ENCODE data around the gene ASB6.
A peak's percentile ranks its signal among the peaks of the same experiment; 100 is the strongest.

The ASB6 gene

DNA sequence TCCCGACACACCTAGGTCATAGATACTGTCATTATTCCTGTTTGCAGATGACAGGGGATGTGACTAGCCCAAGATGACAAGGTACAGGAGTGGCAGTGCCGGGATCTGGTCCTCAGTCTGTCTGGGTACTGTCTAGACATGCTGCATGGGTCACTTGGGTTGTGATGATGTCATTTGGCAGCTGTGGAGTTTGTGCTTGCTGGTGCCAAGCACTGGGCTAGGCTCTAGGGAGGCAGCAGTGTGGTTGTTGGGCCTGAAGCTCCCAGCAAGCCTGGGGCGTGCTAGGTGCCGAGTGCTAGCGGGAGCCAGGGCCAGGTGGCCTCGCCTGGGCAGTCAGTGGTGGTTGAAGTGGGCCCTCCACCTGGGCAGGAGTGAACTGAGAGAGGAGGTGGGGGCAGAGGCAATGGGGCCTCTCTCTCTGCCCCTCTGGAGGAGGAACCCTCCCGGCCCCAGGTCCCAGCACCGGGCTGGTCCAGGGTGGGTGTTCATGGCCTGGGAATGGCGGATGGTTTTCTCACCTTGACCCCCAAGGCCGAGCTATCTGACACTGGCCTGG is 8.8 kb upstream of the ASB6 start:
- Histone ChIP-seq H3K9me3 (replicated peaks in 1 of 11) (no peaks in the 10 kb centered on the region), H3K36me3 (no peaks in the 10 kb centered on the region), H3K4me3 (no peak overlapping the region), H3K9ac (no peak overlapping the region), H3K4me2 (no peak overlapping the region), H3K27ac (no peak overlapping the region), H3K27me3 (peaks cover 3 to 23% (median 10%) of the 10 kb centered on the region in 11 experiments; a peak in 13 of 22 replicates), H3K4me1 (peaks cover 15 to 26% (median 19%) of the 10 kb centered on the region in 10 experiments), H4K20me1 (no peaks in the 10 kb centered on the region; a peak in 1 of 22 replicates)
- no peak for TF ChIP-seq Cebpa-rat (IDR thresholded peaks at IDR 0.05)

GRCh38 chr9:129649726-129650679 is 8.1 kb upstream of the ASB6 start:
- H4K20me1 ChIP-seq, result no peaks in the 10 kb centered on the region; a peak in 1 of 22 replicates
- H3K4me1 ChIP-seq, result peaks cover 8 to 20% (median 12%) of the 10 kb centered on the region in 10 experiments; a peak in 19 of 20 replicates
- H3K36me3 ChIP-seq, result no peaks in the 10 kb centered on the region
- no peak overlapping the region for H3K27ac ChIP-seq
- H3K4me3 ChIP-seq, result no peak overlapping the region
- H3K9ac ChIP-seq, result 0 out of 22 replicates have a peak overlapping the region, but pooled peaks of 1 of the 11 experiments have one; percentile 13
- TF ChIP-seq Cebpa-rat (IDR thresholded peaks at IDR 0.05), result no peak
- no peak overlapping the region for H3K4me2 ChIP-seq
- peaks cover 3 to 23% (median 9%) of the 10 kb centered on the region in 11 experiments; a peak in 13 of 22 replicates for H3K27me3 ChIP-seq
- H3K9me3 ChIP-seq (replicated peaks in 1 of 11), result no peaks in the 10 kb centered on the region

- no peak overlapping the region for H3K9ac ChIP-seq
- no peak overlapping the region for H3K4me3 ChIP-seq
- no peak overlapping the region for H3K4me2 ChIP-seq
- H3K36me3 ChIP-seq, result no peaks in the 10 kb centered on the region
- no peak for TF ChIP-seq Cebpa-rat (IDR thresholded peaks at IDR 0.05)
- peaks cover 0 to 11% (median 3%) of the 10 kb centered on the region in 11 experiments; a peak in 11 of 22 replicates for H3K27me3 ChIP-seq
- no peaks in the 10 kb centered on the region for H3K9me3 ChIP-seq (replicated peaks in 1 of 11)
- H3K4me1 ChIP-seq, result peaks cover 0 to 8% (median 0%) of the 10 kb centered on the region in 10 experiments; a peak in 5 of 20 replicates
- no peaks in the 10 kb centered on the region; a peak in 1 of 22 replicates for H4K20me1 ChIP-seq
- no peak overlapping the region for H3K27ac ChIP-seq
These were observed 6.8 kb upstream of the ASB6 start for GRCh38 chr9:129648764-129649115.

DNA sequence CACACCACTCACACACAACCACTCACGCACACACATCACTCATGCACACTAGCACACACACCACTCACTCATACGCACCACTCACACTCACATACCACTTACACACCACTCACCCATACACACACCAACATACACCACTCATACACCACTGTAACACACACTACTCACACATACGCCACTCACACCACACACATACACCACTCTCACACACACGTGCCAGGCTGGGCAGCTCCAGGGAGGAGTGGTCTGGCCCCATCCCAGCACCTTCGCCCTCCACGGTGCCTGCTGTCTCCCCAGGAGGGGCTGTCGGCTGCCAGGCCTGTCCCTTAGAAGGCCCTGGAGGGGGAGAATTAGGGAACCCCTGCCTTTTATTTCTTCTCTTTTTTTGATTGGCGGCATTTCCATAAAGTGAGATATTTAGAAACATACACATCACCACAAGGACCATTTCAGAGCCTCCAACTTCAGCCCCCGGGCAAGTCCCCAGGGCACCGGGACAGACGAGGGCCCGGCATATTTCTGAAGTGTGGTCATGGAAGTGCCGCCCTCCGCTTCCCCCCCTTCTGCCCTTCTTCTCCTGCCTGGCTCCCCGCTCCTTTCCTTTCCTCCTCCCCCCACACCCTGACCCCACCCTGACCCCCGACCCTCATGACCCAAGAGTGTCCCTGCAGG is 6.3 kb upstream of the ASB6 start:
- Histone ChIP-seq H3K36me3 (no peaks in the 10 kb centered on the region), H4K20me1 (no peaks in the 10 kb centered on the region), H3K27ac (no peak overlapping the region), H3K4me3 (no peak overlapping the region), H3K9me3 (replicated peaks in 1 of 11) (no peaks in the 10 kb centered on the region), H3K27me3 (peaks cover 0 to 8% (median 1%) of the 10 kb centered on the region in 11 experiments; a peak in 8 of 22 replicates), H3K9ac (no peak overlapping the region), H3K4me2 (no peak overlapping the region), H3K4me1 (peaks cover 0 to 8% (median 0%) of the 10 kb centered on the region in 10 experiments; a peak in 4 of 20 replicates)
- TF ChIP-seq Cebpa-rat (IDR thresholded peaks at IDR 0.05), result no peak

- Histone ChIP-seq H4K20me1 (no peaks in the 10 kb centered on the region), H3K4me3 (no peak overlapping the region), H3K36me3 (no peaks in the 10 kb centered on the region), H3K4me2 (no peak overlapping the region), H3K9me3 (replicated peaks in 1 of 11) (no peaks in the 10 kb centered on the region), H3K9ac (no peak overlapping the region), H3K27me3 (peaks cover 0 to 2% (median 0%) of the 10 kb centered on the region in 11 experiments; a peak in 5 of 22 replicates), H3K4me1 (peaks cover 0 to 3% (median 2%) of the 10 kb centered on the region in 10 experiments; a peak in 11 of 20 replicates), H3K27ac (no peak overlapping the region)
- TF ChIP-seq Cebpa-rat (IDR thresholded peaks at IDR 0.05), result no peak
These were observed 5.7 kb upstream of the ASB6 start for GRCh38 chr9:129647635-129648034.

DNA sequence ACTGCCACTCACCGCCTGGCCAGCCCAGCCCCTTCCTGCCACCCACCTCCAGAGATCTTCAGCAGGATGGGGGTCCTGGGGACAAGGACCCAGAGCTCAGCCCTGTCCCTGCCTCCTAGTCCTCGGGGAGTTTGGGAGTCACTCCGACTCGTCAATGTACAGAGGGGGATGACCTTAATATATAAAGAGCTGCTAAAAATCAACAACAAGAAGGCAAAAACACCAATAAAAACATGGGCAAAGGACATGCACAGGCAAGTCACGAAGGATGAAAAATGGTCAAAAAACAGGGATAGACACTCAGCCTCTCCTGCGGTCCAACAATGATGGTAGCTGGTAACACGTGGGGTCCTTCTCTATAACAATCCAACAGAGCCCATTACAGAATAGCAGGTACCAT is 4.7 kb upstream of the ASB6 start:
- Histone ChIP-seq H3K9ac (no peak overlapping the region), H3K4me2 (no peak overlapping the region), H3K27me3 (no peaks in the 10 kb centered on the region; a peak in 1 of 22 replicates), H3K4me3 (no peak overlapping the region), H3K4me1 (peaks cover 0 to 7% (median 5%) of the 10 kb centered on the region in 10 experiments; a peak in 12 of 20 replicates), H3K36me3 (no peaks in the 10 kb centered on the region), H4K20me1 (peaks cover 0 to 3% (median 1%) of the 10 kb centered on the region in 11 experiments; a peak in 10 of 22 replicates), H3K9me3 (replicated peaks in 1 of 11) (no peaks in the 10 kb centered on the region), H3K27ac (no peak overlapping the region)
- TF ChIP-seq Cebpa-rat (IDR thresholded peaks at IDR 0.05), result no peak

DNA sequence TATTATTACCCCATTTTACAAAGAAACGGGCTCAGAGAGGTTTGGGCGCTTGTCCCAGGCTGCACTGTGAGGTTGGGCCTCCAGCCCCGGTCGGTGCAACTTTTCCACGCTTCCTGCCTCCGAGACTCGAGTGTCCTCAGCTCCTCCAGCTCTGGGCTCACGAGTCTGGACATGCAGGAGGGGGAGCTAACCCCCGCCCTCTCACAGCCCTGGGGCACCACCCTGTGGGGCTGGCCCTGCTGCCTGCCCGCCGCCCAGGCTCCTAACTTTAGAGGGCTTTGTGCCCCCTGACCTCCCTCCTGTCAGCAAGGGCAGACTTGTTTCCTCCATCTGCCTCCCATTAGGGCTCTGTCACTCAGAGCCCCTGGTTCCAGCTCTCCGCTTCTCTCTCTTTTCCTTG is 4.3 kb upstream of the ASB6 start:
- no peak for TF ChIP-seq Cebpa-rat (IDR thresholded peaks at IDR 0.05)
- Histone ChIP-seq H3K9ac (no peak overlapping the region), H3K4me2 (no peak overlapping the region), H4K20me1 (peaks cover 1 to 7% (median 5%) of the 10 kb centered on the region in 11 experiments; a peak in 18 of 22 replicates), H3K4me1 (peaks cover under 1 to 7% (median 5%) of the 10 kb centered on the region in 10 experiments; a peak in 18 of 20 replicates), H3K9me3 (replicated peaks in 1 of 11) (no peaks in the 10 kb centered on the region), H3K4me3 (no peak overlapping the region), H3K36me3 (no peaks in the 10 kb centered on the region), H3K27me3 (no peaks in the 10 kb centered on the region; a peak in 1 of 22 replicates), H3K27ac (no peak overlapping the region)

DNA sequence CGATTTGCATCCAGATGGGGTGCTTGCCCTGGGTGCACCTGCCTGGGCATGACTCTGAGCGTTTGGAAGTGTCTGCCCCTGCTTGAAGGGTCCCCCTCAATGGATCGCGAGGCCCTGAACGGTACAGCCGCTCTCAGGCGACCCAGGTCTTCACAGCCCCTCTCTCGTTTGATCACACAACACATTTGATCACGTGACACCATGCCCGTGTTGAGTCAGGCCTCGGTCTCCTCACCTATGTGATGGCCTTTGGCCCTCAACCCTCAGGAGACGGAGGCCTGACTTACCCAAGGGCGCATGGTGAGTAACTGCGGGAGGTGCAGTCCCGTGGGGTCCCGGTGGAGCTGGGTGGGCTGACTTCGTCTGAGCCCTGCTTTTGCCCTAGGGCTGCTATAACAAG is 3.0 kb upstream of the ASB6 start:
- Histone ChIP-seq H4K20me1 (peaks cover 15 to 20% (median 19%) of the 10 kb centered on the region in 11 experiments; a peak in 21 of 22 replicates), H3K9me3 (replicated peaks in 1 of 11) (no peaks in the 10 kb centered on the region), H3K36me3 (peaks cover 0 to 10% (median 3%) of the 10 kb centered on the region in 11 experiments; a peak in 12 of 22 replicates), H3K27me3 (no peaks in the 10 kb centered on the region), H3K4me2 (no peak overlapping the region), H3K4me3 (no peak overlapping the region), H3K4me1 (peaks cover 14 to 21% (median 19%) of the 10 kb centered on the region in 10 experiments), H3K9ac (no peak overlapping the region), H3K27ac (no peak overlapping the region)
- no peak for TF ChIP-seq Cebpa-rat (IDR thresholded peaks at IDR 0.05)
